Measurements from ENCODE around the gene FLNC.

FLNC gene

GRCh38 chr7:128801003-128801402 is 29.2 kb upstream of the FLNC start:
- DNase-seq (ENCODE audit: low spot score), result no peak

- no peak for DNase-seq (ENCODE audit: low spot score)
Observed at GRCh38 chr7:128801667-128802418, 28.4 kb upstream of the FLNC start.

- DNase-seq (ENCODE audit: low spot score), result no peak
Observed at GRCh38 chr7:128804484-128804883, 25.7 kb upstream of the FLNC start.

GRCh38 chr7:128805225-128805624 is 25.0 kb upstream of the FLNC start:
- no peak for DNase-seq (ENCODE audit: low spot score)

GRCh38 chr7:128807191-128807590 is 23.0 kb upstream of the FLNC start:
- DNase-seq (ENCODE audit: low spot score), result no peak

- DNase-seq (ENCODE audit: low spot score), result no peak
Observed at GRCh38 chr7:128809363-128809762, 20.8 kb upstream of the FLNC start.

GRCh38 chr7:128810473-128810872 is 19.7 kb upstream of the FLNC start:
- DNase-seq (ENCODE audit: low spot score), result no peak

- DNase-seq (ENCODE audit: low spot score), result no peak
Observed at GRCh38 chr7:128810997-128811396, 19.2 kb upstream of the FLNC start.

GRCh38 chr7:128811631-128812430 is 18.4 kb upstream of the FLNC start:
- DNase-seq (ENCODE audit: low spot score), result no peak

GRCh38 chr7:128812514-128813168 is 17.6 kb upstream of the FLNC start:
- DNase-seq (ENCODE audit: low spot score), result no peak

- no peak for DNase-seq (ENCODE audit: low spot score)
Observed at GRCh38 chr7:128814499-128814898, 15.7 kb upstream of the FLNC start.

- no peak for DNase-seq (ENCODE audit: low spot score)
Observed at GRCh38 chr7:128815289-128815942, 14.8 kb upstream of the FLNC start.

- no peak for DNase-seq (ENCODE audit: low spot score)
Observed at GRCh38 chr7:128818694-128819093, 11.5 kb upstream of the FLNC start.

- no peak for DNase-seq (ENCODE audit: low spot score)
Observed at GRCh38 chr7:128821724-128822123, 8.5 kb upstream of the FLNC start.

GRCh38 chr7:128826512-128826911 is 3.7 kb upstream of the FLNC start:
- no peak for DNase-seq (ENCODE audit: low spot score)

GRCh38 chr7:128826916-128827247 is 3.3 kb upstream of the FLNC start:
- no peak for DNase-seq (ENCODE audit: low spot score)

- DNase-seq (ENCODE audit: low spot score), result no peak
Observed at GRCh38 chr7:128827248-128827958, 2.8 kb upstream of the FLNC start.

- no peak for DNase-seq (ENCODE audit: low spot score)
Observed at GRCh38 chr7:128827971-128828711, 2.1 kb upstream of the FLNC start.

- DNase-seq (ENCODE audit: low spot score), result no peak
Observed at GRCh38 chr7:128829391-128830166, 627 bp upstream of the FLNC start.

All from hematopoietic multipotent progenitor cell treated with erythropoietin and hydrocortisone succinate and interleukin-3 and kit ligand, for 17 days (in vitro differentiated cells).